ENCODE results near the gene PHF12.

Gene PHF12

GRCh38 chr17:28951428-28951990 is at the start of gene PHF12:
Gene PHF12, minus strand, starts transcription at chr17:28951518. Its CDS starts 558 bp downstream, at chr17:28950960.
- peak; percentile 100 for DNase-seq

GRCh38 chr17:29000973-29001372 is 49.7 kb upstream of the PHF12 start:
- no peak for DNase-seq

- DNase-seq: no peak
These were observed 47.9 kb upstream of the PHF12 start for GRCh38 chr17:28999206-28999605.

- DNase-seq: no peak
These were observed 46.5 kb upstream of the PHF12 start for GRCh38 chr17:28997806-28998205.

GRCh38 chr17:28996554-28997096 is 45.3 kb upstream of the PHF12 start:
- no peak for DNase-seq

- no peak for DNase-seq
These were observed 42.5 kb upstream of the PHF12 start for GRCh38 chr17:28993645-28994426.

- DNase-seq: no peak
These were observed 41.6 kb upstream of the PHF12 start for GRCh38 chr17:28992625-28993600.

GRCh38 chr17:28992185-28992584 is 40.9 kb upstream of the PHF12 start:
- DNase-seq: no peak

- no peak for DNase-seq
These were observed 40.5 kb upstream of the PHF12 start for GRCh38 chr17:28991779-28992178.

GRCh38 chr17:28989028-28989427 is 37.7 kb upstream of the PHF12 start:
- no peak for DNase-seq

- no peak for DNase-seq
These were observed 37.2 kb upstream of the PHF12 start for GRCh38 chr17:28988475-28988874.

GRCh38 chr17:28986714-28987655 is 35.7 kb upstream of the PHF12 start:
- DNase-seq: no peak

GRCh38 chr17:28985950-28986713 is 34.8 kb upstream of the PHF12 start:
- DNase-seq: no peak

- DNase-seq: no peak
These were observed 32.2 kb upstream of the PHF12 start for GRCh38 chr17:28983286-28984230.

GRCh38 chr17:28982131-28982793 is 30.9 kb upstream of the PHF12 start:
- DNase-seq: peak; percentile 80

- DNase-seq: no peak
These were observed 27.1 kb upstream of the PHF12 start for GRCh38 chr17:28978356-28978964.

GRCh38 chr17:28977659-28978355 is 26.5 kb upstream of the PHF12 start:
- no peak for DNase-seq

- DNase-seq: no peak
These were observed 24.3 kb upstream of the PHF12 start for GRCh38 chr17:28975646-28976045.

Measured in CD4-positive, alpha-beta T cell treated with Interferon gamma for 1 hour (primary cell).